Measurements from ENCODE around the gene CITED1.

The CITED1 gene

DNA sequence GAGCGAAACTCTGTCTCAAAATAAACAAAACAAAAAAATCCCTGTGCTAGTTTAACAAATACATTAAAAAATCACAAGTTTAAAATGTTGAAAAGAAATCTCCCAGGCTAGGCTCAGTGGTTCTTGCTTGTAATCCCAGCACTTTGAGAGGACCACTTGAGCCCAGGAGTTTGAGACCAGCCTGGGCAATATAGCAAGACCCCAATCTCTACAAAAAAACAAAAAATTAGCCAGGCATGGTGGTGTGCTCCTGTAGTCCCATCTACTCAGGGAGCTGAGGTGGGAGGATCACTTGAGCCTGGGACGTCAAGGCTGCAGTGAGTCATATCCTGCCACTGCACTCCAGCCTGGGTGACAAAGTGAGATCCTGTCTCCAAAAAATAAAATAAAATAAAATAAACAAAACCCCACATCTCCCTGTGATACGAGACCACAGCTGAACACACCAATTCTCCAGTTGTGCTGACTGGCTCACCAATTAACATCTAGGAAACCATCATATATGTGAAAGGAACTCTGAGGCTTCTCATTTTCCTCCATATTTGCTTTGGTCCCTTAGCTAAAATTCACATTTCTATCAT, 36.0 kb downstream of the CITED1 start:
- no peak for DNase-seq

DNA sequence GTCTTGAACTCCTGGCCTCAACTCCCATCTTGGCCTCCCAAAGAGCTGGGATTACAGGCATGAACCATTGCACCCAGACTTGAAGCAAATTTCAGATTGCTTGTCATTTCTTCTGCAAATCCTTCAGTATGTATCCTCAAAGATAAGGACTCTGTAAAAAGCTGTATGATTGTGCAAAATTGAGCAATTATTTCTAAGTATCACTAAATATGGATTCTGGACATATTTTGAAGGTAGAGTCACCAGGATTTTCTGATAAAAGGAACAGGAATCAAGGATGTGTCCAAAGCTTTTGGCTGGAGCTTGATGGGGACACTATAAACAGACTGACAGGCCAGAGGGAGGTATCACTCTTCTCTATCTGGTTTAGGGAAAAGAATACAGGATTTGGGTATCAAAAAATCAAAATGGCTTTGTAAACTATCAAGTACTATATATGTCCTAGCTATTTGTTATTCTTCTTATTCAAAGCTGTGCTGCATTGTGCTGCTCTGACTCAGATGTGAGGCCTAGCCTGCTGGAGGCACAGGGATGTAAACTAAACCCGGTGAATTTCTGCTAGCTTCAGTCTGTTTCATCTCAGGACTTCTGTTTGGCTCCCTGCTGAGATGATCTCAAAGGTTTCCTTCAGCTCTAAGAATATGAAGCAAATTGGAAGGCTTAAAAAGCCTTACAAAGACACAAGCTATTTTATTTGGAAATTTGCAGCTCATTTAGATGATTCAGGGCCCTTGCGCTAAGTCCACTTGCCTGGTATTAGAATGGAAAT, 36.9 kb downstream of the CITED1 start:
- no peak for DNase-seq

- no peak for DNase-seq
Observed at GRCh38 chrX:72265263-72265662, 40.5 kb downstream of the CITED1 start.

DNA sequence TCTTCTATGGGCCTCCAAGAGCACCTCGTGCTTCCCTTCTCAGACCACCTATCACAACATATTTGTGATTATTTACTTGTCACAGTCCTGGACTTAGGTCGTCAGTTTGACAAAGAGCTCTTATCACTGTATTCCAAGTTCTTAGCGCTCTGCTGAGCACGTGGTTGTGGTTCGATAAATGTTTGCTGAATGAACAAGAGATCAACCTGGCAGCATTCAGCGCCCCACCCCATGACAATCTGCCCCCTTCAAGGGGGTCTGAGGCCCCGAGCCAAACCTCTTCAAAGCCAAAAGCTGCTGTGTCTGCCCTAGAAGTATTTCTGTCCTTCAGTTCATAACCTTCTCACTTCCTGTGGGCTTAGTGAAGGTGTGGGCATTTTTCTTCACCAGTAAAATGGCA, 43.6 kb downstream of the CITED1 start:
- no peak for DNase-seq

DNA sequence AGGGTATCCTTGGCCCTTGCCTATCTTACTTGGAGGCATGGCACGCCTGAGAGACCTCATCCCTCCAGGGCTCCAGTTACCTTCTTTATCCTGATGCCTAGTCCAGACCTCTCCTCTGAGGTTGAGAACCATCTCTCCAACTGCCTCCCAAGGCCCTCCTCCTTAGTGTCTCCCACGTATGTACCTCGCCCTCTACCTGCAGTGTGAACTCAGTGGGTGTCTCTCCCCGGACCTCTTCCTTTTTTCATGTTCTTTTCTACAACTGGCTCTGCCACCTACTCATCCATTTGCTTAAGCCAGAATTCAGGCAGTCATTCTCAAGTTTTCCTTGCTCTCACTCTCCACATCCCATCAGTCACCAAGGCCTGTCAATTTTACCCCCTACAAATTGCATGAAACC, 45.3 kb downstream of the CITED1 start:
- DNase-seq = no peak

DNA sequence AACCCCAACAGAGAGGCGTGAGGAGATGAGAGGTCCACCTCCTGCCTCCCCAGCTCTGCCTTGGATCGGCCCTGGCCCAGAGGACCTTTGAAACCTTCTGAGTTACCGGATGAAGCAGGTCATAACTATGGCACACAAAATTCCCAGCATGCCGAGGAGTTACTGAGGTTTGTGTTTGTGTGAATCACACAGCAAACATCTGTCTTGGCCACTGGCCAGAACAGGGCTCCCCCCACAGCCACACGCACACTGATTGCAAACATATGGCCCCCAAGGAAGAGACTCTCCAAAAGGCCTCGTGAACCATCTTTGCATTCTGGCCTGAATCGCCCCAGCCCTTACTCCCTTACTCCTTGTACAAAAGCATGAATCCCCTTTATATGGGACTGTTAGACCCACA, 47.5 kb downstream of the CITED1 start:
- no peak for DNase-seq

GRCh38 chrX:72255864-72256263, 49.9 kb downstream of the CITED1 start:
- DNase-seq = no peak

- DNase-seq = peak; percentile 90
Observed at GRCh38 chrX:72255445-72255844, 50.3 kb downstream of the CITED1 start.

DNA sequence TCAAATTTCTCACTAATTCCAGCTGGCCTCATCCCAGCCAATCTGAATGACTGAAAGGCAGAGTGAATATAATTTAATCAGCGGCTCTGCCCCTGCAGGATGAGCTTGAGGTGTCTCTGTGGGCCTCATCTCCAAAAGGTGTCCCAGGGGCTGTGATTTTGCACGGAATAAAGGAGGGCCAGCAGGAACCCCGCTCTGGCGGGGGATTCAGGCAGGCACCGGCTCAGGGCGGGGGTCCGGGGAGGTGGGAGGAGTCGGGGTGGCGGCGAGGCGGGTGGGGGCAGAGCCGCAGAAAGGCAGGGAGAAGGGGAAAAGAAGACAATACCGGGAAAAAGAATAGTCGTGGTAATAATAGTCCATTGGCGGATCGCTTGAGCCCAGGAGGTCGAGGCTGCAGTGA, 50.9 kb downstream of the CITED1 start:
- peak; percentile 9 for DNase-seq

DNA sequence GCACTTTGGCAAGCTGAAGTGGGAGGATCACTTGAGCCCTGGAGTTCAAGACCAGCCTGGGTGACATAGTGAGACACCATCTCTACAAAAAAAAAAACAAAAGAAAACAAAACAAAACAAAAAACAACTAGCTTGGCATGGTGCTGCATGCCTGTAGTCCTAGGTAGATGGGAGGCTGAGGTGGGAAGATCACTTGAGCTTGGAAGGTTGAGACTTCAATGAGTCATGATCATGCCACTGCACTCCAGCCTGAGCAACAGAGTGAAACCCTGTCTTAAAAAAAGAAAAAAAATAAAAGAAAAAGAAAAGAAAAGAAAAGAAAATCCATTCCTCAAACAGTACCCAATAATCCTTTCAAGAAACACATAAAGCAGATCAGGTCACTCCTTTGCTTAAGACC, 52.0 kb downstream of the CITED1 start:
- DNase-seq = no peak

All from NCI-H1436 treated with DMSO at 0.1 percent for 48 hours (cell line).